ENCODE results near the gene ARHGAP22.

The ARHGAP22 gene

GRCh38 chr10:48633381-48634197 is 28.7 kb upstream of the ARHGAP22 start:
- DNase-seq = no peak

- no peak for DNase-seq
These were observed 27.3 kb upstream of the ARHGAP22 start for GRCh38 chr10:48632166-48632565.

- no peak for DNase-seq
These were observed 23.2 kb upstream of the ARHGAP22 start for GRCh38 chr10:48627984-48628609.

- no peak for DNase-seq
These were observed 22.3 kb upstream of the ARHGAP22 start for GRCh38 chr10:48626986-48627731.

- no peak for DNase-seq
These were observed 21.6 kb upstream of the ARHGAP22 start for GRCh38 chr10:48626447-48626846.

- DNase-seq = no peak
These were observed 20.9 kb upstream of the ARHGAP22 start for GRCh38 chr10:48625826-48626134.

GRCh38 chr10:48623607-48624132 is 18.8 kb upstream of the ARHGAP22 start:
- DNase-seq = no peak

GRCh38 chr10:48623009-48623408 is 18.1 kb upstream of the ARHGAP22 start:
- no peak for DNase-seq

- no peak for DNase-seq
These were observed 15.8 kb upstream of the ARHGAP22 start for GRCh38 chr10:48620719-48621118.

- no peak for DNase-seq
These were observed 11.6 kb upstream of the ARHGAP22 start for GRCh38 chr10:48616436-48616835.

- no peak for DNase-seq
These were observed 9.9 kb upstream of the ARHGAP22 start for GRCh38 chr10:48614481-48615390.

GRCh38 chr10:48613016-48613415 is 8.1 kb upstream of the ARHGAP22 start:
- DNase-seq = no peak

- no peak for DNase-seq
These were observed 7.5 kb upstream of the ARHGAP22 start for GRCh38 chr10:48612236-48612943.

GRCh38 chr10:48611133-48611532 is 6.3 kb upstream of the ARHGAP22 start:
- DNase-seq = no peak

GRCh38 chr10:48610585-48611093 is 5.8 kb upstream of the ARHGAP22 start:
- no peak for DNase-seq

- DNase-seq = no peak
These were observed 5.2 kb upstream of the ARHGAP22 start for GRCh38 chr10:48609899-48610584.

GRCh38 chr10:48609441-48609840 is 4.6 kb upstream of the ARHGAP22 start:
- no peak for DNase-seq

GRCh38 chr10:48608976-48609375 is 4.1 kb upstream of the ARHGAP22 start:
- no peak for DNase-seq

GRCh38 chr10:48608279-48608681 is 3.4 kb upstream of the ARHGAP22 start:
- DNase-seq = no peak

- DNase-seq = no peak
These were observed 2.7 kb upstream of the ARHGAP22 start for GRCh38 chr10:48607356-48608278.

Data from NCI-H2029 treated with DMSO at 0.1 percent for 48 hours (cell line).